Parathyroid adenoma (tissue), 2 donors: Measurements from ENCODE around the gene FBXO47.

Experiments used
- H2AFZ ChIP-seq: fragments of 300-600 bp; sonication (generic); one replicate; pipeline ENCODE4 v1.7.0; 2017; ENCODE audit warnings: antibody characterized with exemption, mild to moderate bottlenecking
- H3K27ac ChIP-seq: fragments of 300-600 bp; sonication (generic); one replicate; pipeline ENCODE4 v1.7.0; 2017
- H3K27me3 ChIP-seq: fragments of 300-600 bp; sonication (generic); one replicate; pipeline ENCODE4 v1.7.0; 2017; ENCODE audit warnings: low read length; ENCODE audit not compliant: control insufficient read depth, insufficient read depth
- H3K36me3 ChIP-seq: fragments of 300-600 bp; sonication (generic); one replicate; pipeline ENCODE4 v1.7.0; 2017; ENCODE audit warnings: low read length; ENCODE audit not compliant: control insufficient read depth, insufficient read depth
- H3K4me1 ChIP-seq: fragments of 300-600 bp; sonication (generic); one replicate; pipeline ENCODE4 v1.7.0; 2017; ENCODE audit warnings: control low read depth
- H3K4me2 ChIP-seq: fragments of 300-600 bp; sonication (generic); one replicate; pipeline ENCODE4 v1.7.0; 2017; ENCODE audit warnings: low read length
- H3K4me3 ChIP-seq: fragments of 300-600 bp; sonication (generic); one replicate; pipeline ENCODE4 v1.7.0; 2017; ENCODE audit warnings: low read depth, low read length
- H3K79me2 ChIP-seq: fragments of 300-600 bp; sonication (generic); one replicate; pipeline ENCODE4 v1.7.0; 2017; ENCODE audit warnings: control low read depth
- H3K9ac ChIP-seq: fragments of 300-600 bp; sonication (generic); one replicate; pipeline ENCODE4 v1.7.0; 2017; ENCODE audit warnings: mild to moderate bottlenecking
- H3K9me3 ChIP-seq: fragments of 300-600 bp; sonication (generic); one replicate; pipeline ENCODE4 v1.7.0; 2017; ENCODE audit warnings: low read length; ENCODE audit not compliant: control insufficient read depth
- TF ChIP-seq, protein P1 (sequence below): fragments of 300-600 bp; sonication (generic); IDR thresholded peaks from one replicate; pipeline ENCODE4 v1.7.0; 2017; ENCODE audit warnings: antibody characterized with exemption, mild to moderate bottlenecking
- donor health status: primary hyperparathyroidism.

FBXO47 gene

DNA sequence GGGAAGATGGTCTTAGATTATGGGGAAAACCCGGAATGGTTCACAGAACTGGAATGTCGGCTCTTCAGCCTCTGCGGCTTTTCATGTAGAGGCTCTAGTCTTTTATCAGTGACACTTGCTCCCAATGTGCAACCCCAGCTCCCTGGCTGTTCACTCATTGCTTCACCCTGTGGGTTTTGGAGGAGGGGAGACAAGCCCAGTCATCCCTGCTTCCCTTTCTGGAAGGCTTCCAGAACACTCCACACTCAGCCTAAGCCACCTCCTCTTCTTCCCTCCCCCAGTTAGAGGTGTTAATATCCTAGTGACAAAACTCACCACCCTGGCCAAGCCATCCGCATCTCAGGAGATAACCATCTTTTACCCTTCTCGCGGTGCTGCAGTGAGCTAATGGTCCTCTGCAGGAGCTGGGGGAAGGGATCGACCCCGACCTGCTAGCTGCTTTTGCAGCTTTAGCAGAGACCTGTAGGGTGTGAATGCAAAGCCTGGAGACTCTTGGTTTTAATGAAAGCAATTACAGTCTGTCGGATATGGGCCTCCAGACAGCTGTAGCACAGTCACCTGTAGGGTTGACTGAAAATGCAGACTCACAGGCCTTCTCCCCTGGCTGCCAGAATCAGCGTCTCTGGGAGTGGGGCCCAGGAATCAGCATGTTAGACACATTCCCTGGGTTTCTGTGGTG lies 66.1 kb downstream of the FBXO47 start:
- Histone ChIP-seq H3K27me3 (no peaks in the 10 kb centered on the region), H3K9ac (no peak overlapping the region), H2AFZ (no peak overlapping the region), H3K4me1 (peaks cover 17% of the 10 kb centered on the region), H3K4me3 (peak overlapping the region; percentile 9), H3K4me2 (peak overlapping the region; percentile 61), H3K79me2 (peaks cover 26% of the 10 kb centered on the region), H3K36me3 (no peaks in the 10 kb centered on the region), H3K27ac (peak overlapping the region; percentile 6), H3K9me3 (no peaks in the 10 kb centered on the region)
- TF ChIP-seq, protein P1, sequence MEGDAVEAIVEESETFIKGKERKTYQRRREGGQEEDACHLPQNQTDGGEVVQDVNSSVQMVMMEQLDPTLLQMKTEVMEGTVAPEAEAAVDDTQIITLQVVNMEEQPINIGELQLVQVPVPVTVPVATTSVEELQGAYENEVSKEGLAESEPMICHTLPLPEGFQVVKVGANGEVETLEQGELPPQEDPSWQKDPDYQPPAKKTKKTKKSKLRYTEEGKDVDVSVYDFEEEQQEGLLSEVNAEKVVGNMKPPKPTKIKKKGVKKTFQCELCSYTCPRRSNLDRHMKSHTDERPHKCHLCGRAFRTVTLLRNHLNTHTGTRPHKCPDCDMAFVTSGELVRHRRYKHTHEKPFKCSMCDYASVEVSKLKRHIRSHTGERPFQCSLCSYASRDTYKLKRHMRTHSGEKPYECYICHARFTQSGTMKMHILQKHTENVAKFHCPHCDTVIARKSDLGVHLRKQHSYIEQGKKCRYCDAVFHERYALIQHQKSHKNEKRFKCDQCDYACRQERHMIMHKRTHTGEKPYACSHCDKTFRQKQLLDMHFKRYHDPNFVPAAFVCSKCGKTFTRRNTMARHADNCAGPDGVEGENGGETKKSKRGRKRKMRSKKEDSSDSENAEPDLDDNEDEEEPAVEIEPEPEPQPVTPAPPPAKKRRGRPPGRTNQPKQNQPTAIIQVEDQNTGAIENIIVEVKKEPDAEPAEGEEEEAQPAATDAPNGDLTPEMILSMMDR: no peak

DNA sequence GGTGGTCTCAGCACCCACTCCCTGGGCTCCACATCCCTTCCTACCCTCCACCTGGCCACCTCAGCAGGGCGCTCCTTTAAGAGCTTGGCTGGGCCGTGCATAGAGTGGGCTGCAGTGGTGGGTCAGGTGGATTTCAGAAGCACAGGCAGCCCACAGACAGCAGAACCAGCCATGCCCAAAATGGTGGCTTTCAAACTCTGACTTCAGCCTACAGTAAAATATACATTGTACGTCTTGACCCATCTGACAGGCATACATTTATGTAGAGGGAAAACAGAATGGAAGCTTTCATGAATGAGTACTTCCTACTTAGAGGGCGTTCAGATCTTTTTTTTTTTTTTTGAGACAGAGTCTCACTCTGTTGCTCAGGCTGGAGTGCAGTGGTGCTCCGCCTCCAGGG lies 67.8 kb downstream of the FBXO47 start:
- Histone ChIP-seq H3K4me2 (no peak overlapping the region), H3K4me1 (peaks cover 17% of the 10 kb centered on the region), H3K27me3 (no peaks in the 10 kb centered on the region), H3K9me3 (no peaks in the 10 kb centered on the region), H3K27ac (no peak overlapping the region), H2AFZ (no peak overlapping the region), H3K79me2 (peaks cover 26% of the 10 kb centered on the region), H3K36me3 (no peaks in the 10 kb centered on the region), H3K4me3 (no peak overlapping the region), H3K9ac (no peak overlapping the region)
- TF ChIP-seq, protein P1: no peak

DNA sequence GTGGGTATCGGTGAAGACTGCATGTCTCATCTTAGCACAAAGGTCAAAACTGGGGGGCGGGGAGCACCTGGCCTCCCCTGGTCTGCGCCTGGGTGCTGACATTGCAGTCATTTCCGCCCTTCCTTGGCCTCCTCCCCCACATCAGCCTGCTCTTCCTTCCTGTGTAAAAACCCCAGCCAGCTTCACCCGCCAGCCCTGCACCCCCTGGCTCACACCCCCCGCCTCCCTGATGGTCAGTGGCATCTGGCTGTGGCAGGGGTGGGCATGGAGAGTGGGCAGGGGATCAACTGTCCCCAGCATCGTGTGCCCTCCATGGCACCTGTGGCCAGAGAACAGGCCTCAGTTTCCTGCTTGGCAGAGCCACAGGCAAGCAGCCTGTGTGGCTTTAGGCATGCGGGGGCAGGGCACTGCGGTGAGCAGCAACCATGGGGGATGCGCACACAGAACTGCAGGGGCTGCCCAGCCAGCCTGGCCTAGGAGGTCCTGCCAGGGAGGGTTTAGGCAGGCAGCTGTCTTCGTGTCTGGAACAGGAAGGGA lies 68.3 kb downstream of the FBXO47 start:
- no peak overlapping the region for H3K9ac ChIP-seq
- H3K36me3 ChIP-seq: no peaks in the 10 kb centered on the region

DNA sequence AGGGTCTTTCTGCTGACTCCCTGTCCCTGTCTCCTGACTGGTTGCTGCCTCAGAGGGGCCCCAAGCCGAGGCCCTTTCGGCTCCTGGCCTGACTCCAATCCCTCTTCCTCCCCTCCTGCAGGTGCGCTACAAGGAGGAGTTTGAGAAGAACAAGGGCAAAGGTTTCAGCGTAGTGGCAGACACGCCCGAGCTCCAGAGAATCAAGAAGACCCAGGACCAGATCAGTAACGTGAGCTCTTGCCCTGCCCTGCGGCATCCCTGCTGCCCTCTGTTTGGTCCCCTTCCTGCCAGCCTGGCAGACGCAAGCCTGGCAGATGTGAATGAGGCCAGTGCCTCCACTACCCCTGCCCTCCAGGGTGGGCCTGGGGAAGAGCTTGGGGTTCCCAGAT lies 68.9 kb downstream of the FBXO47 start:
- peak overlapping the region; percentile 53 for H3K4me2 ChIP-seq
- H3K4me1 ChIP-seq: peaks cover 17% of the 10 kb centered on the region
- peaks cover 22% of the 10 kb centered on the region for H3K79me2 ChIP-seq
- H3K27me3 ChIP-seq: no peaks in the 10 kb centered on the region
- peak overlapping the region; percentile 58 for H3K27ac ChIP-seq
- TF ChIP-seq, protein P1: no peak
- H3K9ac ChIP-seq: no peak overlapping the region
- no peak overlapping the region for H2AFZ ChIP-seq
- H3K36me3 ChIP-seq: no peaks in the 10 kb centered on the region
- no peaks in the 10 kb centered on the region for H3K9me3 ChIP-seq
- H3K4me3 ChIP-seq: peak overlapping the region; percentile 15

More for the DNA sequence above, 68.3 kb downstream of the FBXO47 start:
- Histone ChIP-seq H3K9me3 (no peaks in the 10 kb centered on the region), H3K27me3 (no peaks in the 10 kb centered on the region), H2AFZ (no peak overlapping the region), H3K27ac (peak overlapping the region; percentile 58), H3K4me3 (no peak overlapping the region), H3K79me2 (peaks cover 26% of the 10 kb centered on the region), H3K4me1 (peaks cover 17% of the 10 kb centered on the region), H3K4me2 (peak overlapping the region; percentile 53)
- TF ChIP-seq, protein P1: no peak
